ENCODE data around the gene GIMAP1.

- no peak for TF ChIP-seq EZH2phosphoT487 (IDR thresholded peaks at IDR 0.05; ENCODE audit: low read depth, severe bottlenecking, unreplicated experiment)
- no peak for TF ChIP-seq CTCF (IDR thresholded peaks at IDR 0.05; ENCODE audit: poor library complexity)
These were observed 20.5 kb downstream of the GIMAP1 start for GRCh38 chr7:150736864-150737263.
